GM04504 (cell line): ENCODE results near the gene TSFM.
"Not testable (repeated sequence)": the region's sequence is repeated elsewhere in the genome, so short reads cannot be mapped to it uniquely, and the experiment has no call there.

Source experiments
- DNase-seq: peaks from one replicate; pipeline ENCODE4 v3.0.0-alpha.2; 2012; ENCODE audit warnings: low read depth

TSFM gene

DNA sequence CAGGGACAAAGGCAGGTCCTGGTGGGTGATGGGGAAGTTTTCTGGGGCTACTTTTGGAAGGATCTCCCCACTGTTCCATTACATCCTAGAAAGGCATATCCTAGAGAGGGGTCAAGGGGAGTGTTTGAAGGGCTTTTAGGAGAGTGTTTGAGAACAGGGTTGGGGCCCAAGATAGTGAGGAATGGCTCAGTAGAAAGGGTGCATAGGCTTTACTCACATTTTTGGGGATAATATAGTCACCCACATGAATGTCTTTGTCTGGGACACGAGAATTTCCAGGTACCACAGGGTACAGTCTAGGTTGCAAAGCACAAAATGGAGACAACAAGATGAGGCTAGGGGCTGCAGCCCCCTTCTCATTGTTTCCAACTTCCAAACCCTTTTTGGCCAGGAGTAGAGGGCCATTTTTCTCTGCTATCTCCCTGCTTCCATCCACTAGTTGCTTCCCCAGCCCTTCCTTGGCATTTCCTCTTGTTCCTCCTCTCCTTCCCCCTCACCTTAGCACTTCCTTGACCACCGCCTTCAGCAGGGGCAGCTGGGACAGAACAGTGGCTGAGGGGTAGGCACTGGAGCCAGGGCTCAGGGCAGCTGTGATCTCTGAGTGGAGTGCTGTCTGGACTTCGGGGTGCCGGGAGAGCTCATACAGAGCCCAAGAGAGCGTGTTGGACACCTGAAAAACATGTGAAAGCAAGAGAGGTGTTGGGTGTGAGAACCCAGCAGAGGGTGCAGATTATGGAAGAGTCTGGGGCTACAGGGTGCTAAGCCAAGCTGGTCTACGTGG is 18.5 kb upstream of the TSFM start:
- no peak for DNase-seq

DNA sequence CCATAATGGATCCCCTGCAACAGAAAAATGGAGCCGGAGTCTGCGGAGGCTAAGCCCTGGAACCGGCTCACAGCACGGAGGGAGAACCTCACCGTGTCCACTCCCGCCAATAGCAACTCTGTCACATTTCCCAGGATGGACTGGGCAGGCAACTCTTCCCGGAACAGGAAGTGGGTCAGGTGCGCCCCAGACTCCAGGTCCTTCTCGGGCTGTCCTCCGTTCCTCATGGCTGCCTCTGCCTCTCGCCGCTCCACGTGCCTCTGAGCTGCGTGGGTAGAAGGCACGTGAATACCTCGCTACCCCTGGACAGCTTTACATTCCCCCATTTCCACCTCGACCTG is 18.0 kb upstream of the TSFM start:
- no peak for DNase-seq

DNA sequence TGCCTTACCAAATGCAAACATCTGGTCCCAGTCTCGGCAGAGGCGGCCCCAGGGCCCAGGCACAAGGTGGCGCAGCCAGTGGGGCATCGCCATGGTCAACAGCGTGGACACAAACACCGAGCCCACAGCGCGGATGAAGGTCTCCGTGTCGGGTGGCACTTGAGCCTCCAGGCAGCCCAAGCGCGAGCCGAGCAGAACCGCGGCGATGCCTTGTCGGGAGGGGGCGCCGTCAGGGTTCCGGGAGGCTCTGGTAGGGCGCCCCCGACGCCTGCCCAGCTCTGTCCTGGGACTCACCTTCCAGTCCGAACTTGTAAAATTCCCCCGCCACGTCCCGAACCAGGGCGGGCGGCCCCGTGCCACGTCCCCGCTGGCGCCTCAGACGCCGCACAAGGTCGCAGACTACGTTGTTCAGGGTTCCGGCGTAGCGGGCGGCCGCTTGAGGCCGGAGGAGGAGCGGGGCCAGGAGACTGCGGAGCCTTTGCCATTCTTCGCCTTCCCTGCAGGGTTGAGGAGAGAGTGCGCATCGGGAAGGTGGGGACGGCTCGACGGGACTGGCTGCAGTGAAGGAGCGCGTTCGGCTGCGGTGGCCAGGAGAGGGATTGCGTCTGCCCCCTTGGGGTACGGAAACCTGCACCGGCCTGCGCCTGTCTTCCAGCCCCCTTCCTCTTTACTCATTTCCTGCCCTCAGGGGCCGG is 17.4 kb upstream of the TSFM start:
- DNase-seq: no peak

DNA sequence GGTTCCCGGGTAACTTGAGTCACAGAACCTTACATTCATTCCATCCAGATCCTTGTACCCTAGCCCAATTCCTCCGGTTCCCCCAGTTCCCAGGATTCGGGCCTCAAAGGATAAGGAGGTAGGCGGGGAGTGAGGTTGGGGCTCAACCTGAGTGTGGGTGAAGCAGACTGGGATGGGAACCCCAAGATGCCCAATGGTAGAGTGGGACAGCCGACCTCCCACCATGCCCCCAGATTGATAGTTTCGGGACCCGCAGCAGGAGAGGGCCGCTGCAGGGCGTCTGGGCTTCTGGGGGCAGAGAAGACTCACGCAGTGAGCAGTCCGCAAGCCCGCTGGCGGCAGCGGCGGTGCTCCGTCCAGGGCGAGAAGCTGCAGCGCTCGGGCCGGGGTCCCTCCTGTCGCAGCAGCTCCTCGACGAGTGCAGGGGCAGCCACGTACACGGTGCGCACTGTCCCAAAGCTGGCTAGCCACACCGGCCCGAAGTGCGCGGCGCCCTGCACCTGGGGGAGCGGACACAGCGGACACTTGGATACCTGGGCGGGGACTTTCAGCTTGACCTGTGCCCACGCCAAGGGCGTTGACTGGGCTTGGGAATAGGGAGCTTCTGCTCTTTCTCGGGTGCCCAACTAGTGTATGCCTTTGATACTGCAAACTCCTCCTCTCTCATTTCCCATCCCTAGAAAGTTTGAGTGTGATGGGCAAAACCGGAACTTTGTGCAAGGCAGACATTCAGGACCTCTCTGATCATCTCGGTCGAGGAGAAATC is 16.7 kb upstream of the TSFM start:
- DNase-seq: no peak

DNA sequence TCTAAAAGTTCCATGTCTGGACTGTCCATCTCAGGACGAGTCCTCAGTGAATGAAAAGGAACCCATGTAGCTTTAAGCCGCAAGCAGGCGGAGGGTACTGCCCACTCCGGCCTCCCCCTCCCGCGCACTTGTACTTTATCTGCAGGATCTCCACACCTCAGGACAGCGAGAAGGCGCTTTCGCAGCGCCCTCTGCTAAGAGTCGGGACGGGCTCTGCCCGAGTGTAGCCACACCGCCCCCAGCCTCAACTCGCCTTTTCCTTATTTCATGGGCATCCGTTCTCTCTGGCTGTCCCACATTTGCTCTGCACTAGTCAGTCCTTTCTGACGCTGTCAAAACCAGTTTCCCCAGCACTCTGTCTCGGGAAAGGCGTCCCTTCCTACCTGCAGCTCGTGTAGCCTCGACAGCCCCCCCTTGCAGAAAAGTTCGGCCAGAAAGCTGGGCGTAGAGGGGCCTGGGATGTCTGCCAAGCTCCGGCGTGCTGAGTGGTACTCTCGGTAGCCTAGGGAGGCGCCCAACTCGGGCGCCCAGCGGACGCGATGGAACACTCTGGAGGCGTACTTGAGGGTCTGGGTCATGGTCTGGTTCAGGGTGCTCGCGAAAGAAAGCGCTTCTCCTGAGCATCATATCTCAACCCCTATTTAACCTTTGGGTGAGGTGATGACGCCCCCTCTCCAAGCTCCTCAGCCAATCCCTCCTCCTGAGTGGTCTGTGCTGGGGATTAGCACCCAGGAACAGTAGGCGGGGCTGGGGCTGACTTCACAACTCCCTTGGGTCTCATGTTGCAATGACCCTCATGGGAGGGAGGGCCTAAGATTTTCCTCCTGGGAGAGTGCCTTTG is 15.9 kb upstream of the TSFM start, which contains the start of gene CYP27B1:
Gene CYP27B1 (minus strand): TSS at position 615 of the 841 bp plus-strand sequence. CDS start 37 bp downstream, at position 578.
- no peak for DNase-seq

DNA sequence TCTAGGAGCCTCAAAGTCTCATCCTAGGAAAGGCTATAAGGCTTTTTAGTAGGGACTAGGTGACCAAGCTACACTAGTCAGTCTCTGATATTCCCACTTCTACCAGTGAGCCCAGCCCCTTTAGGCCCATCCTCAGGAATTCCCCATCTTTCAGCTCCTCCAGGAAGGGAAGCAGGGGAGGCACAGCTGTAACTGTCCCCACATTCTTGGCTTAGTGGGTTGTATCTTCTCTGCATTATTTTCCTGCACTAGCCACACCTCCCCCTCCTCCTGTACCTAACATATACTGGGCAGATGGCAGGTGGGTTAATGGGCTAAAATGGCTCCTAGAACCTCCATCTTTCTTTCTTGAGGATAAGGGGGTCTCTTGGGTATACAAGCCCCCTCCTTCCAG is 15.3 kb upstream of the TSFM start:
- DNase-seq: no peak

DNA sequence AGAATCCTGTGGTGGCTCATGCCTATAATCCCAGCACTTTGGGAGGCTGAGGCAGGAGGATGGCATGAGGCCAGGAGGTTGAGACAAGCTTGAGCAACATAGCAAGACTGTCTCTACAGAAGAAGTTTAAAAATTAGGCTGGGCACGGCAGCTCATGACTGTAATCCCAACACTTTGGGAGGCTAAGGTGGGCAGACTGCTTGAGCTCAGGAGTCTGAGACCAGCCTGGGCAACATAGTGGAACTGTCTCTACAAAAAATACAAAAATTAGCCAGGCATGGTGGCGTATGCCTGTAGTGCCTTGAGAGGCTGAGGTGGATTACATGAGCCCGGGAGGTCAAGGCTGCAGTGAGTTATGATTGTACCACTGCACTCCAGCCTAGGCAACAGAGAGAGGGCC is 14.7 kb upstream of the TSFM start:
- no peak for DNase-seq

DNA sequence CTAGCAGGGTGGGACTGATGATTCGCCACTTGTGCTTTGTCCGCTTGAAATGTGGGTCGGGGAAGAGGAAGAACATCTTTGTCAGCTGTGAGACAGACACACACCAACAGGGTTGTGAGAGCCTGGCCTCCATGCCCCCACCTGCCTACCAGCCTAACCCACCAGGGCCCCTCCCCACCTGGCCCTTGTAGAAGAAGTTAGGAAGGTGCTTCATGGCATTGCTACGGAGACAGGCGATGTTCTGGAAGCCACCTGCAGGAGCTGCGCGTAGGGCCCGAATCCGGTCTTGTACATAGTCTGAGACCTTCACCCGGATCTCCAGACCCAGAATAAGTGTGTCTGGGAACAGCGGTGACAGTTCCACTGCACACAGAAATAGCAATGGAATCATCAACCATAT is 13.0 kb upstream of the TSFM start:
- DNase-seq: no peak

DNA sequence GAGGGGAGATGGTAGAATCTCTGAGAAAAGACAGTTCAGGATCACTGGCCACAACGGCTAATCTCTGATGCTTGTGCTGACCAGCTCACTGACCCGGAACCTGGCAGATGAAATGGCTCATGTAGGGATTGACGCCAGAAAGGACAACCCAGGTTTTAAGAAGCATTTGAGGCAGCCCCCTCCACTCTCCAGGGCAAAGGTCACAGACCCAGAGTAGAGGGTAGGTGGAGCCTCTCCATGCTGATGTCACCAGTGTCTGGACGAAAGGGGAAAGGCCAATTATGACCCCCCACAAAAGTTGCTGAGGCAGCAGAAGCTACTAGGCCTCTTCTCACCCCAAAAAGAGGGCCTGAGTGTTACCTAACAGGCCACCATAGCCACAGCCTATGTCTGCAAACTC is 11.9 kb upstream of the TSFM start:
- DNase-seq: no peak

DNA sequence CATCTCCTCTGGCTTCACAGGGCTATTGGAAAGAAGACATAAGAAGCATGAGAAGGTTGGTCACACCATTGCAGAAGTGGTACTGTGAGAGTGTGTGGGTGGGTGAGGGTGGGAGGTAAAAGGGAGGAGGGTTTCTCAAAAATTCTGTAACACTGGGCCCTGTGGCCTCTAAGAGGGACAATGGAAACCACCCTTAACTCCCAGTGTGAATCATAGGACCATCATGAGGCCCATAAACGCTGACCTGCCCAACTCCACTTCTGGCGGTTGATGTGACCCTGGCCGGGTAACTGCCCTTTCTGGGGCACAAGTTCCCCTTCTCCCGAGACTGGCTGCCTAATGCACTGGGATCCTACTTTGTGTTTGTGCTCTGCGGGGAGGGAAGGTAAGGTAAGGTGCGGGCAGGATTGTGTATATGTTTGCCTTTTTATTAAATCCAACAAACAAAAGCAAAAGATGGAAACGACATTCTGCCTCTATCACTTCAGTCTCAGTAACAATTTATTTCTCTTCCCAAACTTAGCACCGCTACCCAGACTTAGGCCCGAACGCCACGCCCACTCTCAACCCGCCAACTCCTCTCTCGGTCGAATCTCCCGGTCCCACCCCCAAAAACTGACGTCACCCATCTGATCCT is 11.2 kb upstream of the TSFM start:
- DNase-seq: peak; percentile 76

DNA sequence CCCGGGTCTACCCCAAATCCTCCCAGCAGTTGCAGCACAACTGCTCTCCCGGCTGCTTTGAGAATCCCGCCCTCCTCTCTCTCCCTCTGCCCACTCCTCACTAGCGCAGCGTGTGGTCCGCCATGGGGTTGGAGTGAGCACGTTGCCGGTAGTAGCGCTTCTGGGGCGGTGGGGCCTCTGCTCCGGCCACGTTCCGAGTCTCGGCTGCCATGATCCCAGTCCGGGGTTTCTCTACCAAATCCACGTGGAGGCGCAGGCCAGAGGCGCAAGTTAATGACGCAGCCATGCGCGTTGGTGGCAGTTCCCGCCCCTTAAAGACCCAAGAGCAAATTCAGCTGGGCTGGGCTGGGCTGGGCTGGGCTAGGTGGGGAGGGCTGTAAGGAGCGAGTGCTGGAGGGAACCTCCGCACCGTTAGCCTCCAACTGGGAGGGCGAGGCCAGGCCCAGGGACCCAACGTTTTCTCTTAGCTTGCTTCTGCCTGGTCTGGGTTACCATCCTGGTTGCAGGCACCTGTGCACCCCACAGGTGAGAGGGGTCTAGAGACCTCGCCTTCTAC is 10.6 kb upstream of the TSFM start, which contains the start of gene METTL1:
Gene METTL1 (minus strand): TSS at position 233 of the 556 bp plus-strand sequence. CDS start 22 bp downstream, at position 211.
- peak; percentile 94 for DNase-seq

DNA sequence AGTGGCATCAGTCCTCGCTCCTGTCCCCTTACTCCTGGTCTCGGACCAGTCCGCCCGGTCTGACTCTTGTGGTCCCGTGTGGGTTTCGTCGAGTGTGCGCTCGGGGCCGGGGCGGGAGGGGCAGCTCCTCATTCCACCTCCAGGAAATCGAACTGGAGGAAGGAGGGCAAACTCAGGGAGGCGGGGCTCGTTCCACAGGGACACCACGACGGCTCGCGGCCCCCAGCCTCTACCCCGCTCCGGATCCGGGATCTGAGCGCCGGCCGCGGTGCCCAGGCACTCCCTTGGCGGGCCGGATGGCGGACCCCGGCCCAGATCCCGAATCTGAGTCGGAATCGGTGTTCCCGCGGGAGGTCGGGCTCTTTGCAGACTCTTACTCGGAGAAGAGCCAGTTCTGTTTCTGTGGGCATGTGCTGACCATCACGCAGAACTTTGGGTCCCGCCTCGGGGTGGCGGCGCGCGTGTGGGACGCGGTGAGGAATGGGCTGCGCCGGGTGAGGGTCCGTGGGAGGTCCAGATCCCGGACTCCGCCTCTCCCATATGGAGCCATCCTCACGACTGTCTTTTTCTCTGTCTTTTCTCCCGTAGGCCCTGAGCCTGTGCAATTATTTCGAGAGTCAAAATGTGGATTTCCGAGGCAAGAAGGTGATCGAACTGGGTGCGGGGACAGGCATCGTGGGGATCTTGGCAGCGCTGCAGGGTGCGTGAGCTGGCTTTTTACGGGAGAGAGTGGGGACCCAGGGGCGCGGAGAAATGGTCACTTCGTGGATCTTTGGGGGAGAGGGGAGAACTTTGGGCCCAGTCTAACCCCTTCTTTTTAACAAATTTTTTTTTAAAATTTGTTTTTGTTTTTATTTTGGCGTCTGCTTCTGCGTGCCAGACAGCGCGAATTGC is 9.9 kb upstream of the TSFM start, which contains the start of gene EEF1AKMT3:
Gene EEF1AKMT3 (plus strand): TSS at position 186 of the 894 bp plus-strand sequence. CDS start 111 bp downstream, at position 297.
- DNase-seq: no peak

DNA sequence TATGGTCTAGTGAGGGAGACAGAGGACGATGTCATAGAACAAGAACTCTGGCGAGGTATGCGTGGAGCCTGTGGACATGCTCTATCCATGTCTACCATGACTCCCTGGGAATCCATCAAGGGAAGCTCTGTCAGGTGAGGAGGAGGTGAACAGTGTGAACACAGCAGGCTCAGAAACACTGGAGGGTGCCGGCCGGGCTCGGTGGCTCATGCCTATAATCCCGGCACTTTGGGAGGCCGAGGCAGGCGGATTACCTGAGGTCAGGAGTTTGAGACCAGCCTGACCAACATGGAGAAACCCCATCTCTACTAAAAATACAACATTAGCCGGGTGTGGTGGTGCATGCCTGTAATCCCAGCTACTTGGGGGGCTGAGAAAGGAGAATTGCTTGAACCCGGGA is 8.0 kb upstream of the TSFM start:
- DNase-seq: not testable (repeated sequence)

DNA sequence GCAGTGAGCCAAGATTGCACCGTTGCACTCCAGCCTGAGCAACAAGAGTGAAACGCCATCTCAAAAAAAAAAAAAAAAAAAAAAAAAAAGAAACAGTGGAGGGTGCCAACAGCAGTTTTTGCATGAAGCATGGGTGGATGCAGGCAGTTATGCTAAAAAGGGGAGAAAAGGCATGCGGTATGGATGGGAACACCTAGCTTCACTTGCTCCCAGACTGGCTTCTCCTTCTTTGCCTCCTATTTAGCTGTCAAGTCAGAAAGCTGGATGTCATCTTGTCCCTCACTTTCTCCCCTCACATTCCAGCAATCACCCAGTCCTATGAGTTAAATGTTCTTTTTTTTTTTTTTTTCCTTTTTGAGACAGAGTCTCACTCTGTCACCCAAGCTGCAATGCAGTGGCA is 7.5 kb upstream of the TSFM start:
- no peak for DNase-seq

DNA sequence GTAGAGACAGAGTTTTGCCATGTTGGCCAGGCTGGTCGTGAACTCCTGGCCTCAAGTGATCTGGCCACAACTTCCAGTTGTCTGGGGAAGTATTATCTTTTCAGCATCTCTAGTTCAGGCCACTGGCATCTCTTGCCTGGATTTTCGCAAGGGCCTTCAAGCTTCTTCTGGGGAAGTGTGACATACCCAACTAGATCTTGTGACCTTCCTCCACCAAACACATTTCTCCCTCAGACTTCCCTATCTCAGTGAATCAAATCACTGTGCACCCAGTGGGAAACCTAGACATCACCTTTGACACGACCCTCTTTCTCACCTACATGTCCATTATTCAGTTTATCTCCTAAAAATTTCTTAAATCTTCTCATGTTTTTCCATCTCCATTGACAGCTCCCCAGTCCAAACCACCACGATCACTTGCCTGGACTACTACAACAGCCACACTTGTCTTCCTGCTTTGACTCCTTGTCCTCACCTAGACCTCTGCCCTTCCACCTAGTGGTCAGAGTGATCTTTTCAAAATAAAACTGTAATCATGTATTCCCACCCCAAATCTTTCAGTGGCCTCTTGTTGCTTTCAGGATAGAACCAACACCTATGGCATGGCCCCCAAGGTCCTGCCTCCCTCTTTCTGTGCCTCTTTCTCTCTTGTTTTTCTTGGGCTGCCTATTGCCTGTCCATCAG is 6.9 kb upstream of the TSFM start:
- no peak for DNase-seq

DNA sequence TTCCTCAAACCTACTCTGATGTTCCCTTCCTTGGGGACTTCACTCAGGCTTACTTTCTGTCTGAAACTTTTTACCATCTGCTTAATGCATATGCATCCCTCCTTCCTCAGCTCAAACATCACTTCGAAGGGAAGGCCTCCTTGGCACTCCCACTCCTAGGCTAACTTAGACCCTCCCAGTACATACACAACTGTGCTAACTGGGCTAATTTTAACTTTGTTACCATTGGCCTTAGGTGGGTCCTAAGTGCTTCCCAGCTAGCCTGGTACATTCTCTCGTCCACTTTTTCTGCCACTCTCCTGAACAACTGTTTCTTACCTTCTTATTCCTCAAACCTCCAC is 6.4 kb upstream of the TSFM start:
- DNase-seq: no peak

DNA sequence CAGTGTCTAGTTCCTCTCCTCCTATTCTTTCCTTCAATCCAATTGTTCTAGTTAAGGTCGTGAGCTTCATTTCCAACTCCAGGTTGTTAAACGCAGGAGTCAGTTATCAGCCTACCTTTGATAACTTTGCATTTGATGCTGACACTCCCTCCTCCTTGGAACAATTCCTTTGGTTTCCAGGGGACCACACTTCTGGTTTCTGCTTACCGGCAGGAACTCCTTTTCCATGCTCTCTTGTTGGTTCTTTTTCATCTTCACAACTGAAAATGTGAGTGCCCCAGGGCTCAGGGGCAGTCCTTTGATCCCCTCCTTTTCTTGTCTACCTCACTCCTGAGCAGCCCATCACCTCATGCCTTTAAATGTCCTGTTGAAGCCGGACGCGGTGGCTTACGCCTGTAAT is 5.2 kb upstream of the TSFM start:
- no peak for DNase-seq

DNA sequence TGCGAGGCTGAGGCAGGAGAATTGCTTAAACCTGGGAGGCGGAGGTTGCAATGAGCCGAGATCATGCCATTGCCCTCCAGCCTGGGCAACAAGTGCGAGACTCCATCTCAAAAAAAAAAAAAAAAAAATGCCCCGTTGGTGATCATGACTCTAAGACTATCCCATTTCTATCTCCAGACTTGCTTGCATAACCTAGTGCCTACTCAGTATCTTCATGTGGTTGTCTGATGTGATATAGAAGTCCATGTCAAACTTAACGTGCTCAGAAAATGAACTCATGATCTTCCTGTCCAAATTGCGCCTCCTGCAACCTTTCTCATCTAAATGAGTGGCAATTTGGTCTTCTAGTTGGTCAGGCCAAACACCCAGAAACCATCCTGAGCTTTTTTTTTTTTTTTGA is 4.7 kb upstream of the TSFM start:
- no peak for DNase-seq

DNA sequence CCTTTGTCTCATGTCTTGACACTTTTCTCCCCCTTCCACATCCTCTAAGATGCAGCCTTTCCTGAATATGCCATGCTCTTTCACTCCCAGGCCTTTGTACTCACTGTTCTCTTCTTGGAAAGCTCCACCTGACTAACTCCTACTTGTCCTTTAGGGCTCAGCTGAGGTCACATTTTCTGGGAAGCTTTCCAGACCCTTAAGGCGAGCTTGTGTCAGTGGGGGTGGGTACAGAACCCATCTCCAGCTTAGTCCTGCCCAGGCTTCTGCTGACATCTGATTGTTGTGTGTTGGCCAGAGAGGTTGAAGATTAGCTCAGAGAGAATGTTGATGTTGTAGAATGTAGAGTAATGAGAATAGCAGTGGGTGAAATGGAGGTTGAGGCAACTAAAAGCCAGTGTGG is 2.9 kb upstream of the TSFM start:
- DNase-seq: no peak
